GM12874 (cell line): ENCODE measurements around the gene PLLP.

Source experiments
- CTCF ChIP-seq: IDR thresholded peaks from 2 replicates; pipeline ENCODE4 v1.5.1; 2011; ENCODE audit warnings: low read depth, mild to moderate bottlenecking, control low read depth, low read length, moderate library complexity; ENCODE audit not compliant: insufficient read depth

PLLP gene

DNA sequence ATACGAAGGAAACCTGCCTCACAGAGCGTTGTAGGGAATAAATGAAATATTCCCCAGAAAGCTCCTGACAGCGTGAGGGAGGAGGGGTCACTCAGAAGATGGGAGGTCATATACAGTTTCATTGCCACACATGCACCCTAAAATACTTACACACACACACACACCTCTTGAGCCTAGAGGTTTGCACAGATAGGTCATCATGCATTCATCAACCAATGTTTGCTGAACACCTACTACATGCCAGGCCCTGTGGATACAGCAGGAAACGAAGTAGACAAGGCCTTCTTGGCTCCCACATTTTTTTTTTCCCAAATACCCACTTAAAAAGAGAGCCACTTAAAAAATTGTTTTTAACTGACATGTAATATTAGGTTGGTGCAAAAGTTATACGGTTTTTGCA is 907 bp upstream of the PLLP start:
- no peak for TF ChIP-seq CTCF

DNA sequence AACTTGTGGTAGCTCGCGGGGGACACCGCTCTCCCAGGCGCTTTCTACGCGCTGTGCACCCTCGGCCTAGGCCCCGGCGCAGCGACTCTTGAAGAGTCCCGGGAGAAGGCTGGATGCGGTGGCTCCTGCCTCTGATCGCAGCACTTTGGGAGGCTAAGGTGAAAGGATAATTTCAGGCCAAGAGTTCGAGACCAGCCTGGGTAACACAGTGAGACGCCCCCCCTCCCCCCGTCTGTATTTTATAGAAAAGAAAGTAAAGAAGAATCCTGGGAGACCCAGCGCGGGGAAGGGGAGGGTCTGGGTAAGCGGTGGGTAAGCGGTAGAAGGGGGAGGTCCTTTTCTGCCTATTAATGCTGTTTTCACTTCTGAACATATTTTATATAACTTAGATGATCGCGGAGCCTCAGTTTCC is 486 bp upstream of the PLLP start:
- no peak for TF ChIP-seq CTCF

GRCh38 chr16:57283959-57284208 is 588 bp downstream of the PLLP start:
- TF ChIP-seq CTCF, result no peak

GRCh38 chr16:57283214-57283958 is 1.1 kb downstream of the PLLP start:
- no peak for TF ChIP-seq CTCF

DNA sequence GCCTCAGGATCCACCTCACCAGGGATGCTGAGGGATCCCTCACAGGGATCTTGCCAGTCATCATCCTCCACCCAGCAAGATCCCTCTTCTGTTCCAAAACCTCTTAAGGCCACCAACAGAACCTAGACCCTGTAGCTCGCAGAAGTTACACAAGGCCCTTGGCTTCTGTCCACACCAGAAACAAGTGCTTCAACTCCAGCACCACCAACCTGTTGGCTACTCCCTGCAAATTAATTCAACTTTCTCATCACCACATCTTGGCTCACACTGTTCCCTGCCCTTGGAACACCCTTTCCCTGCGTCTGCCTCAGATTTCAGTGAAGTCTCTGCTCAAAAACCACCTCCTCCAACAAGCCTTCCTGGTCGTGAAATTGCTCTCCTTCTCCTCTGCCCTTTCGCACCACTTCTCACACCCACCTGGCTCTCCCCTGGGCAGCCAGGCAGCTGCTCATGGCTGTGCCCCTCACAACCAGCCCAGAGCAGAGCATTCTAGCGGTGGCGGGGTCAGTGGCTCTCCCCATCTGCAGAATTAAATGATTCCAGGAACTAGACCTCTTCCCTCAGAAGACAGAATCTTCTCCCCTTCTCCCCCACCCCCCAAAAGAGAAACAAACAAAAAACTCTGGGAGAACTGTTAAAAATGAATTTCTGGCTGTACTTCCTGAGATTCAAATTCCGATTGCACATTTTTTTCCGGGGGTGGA is 1.8 kb downstream of the PLLP start:
- no peak for TF ChIP-seq CTCF

GRCh38 chr16:57281791-57282190 is 2.7 kb downstream of the PLLP start:
- TF ChIP-seq CTCF, result no peak

- no peak for TF ChIP-seq CTCF
Observed at GRCh38 chr16:57279780-57280638, 4.5 kb downstream of the PLLP start.
